Parathyroid adenoma (tissue), 2 donors: ENCODE results near the gene NHSL2.

Experiments
- H2AFZ ChIP-seq: fragments of 300-600 bp; sonication (generic); one replicate; pipeline ENCODE4 v1.7.0; 2017; ENCODE audit warnings: antibody characterized with exemption, mild to moderate bottlenecking
- H3K27ac ChIP-seq: fragments of 300-600 bp; sonication (generic); one replicate; pipeline ENCODE4 v1.7.0; 2017
- H3K27me3 ChIP-seq: fragments of 300-600 bp; sonication (generic); one replicate; pipeline ENCODE4 v1.7.0; 2017; ENCODE audit warnings: low read length; ENCODE audit not compliant: control insufficient read depth, insufficient read depth
- H3K36me3 ChIP-seq: fragments of 300-600 bp; sonication (generic); one replicate; pipeline ENCODE4 v1.7.0; 2017; ENCODE audit warnings: low read length; ENCODE audit not compliant: control insufficient read depth, insufficient read depth
- H3K4me1 ChIP-seq: fragments of 300-600 bp; sonication (generic); one replicate; pipeline ENCODE4 v1.7.0; 2017; ENCODE audit warnings: control low read depth
- H3K4me2 ChIP-seq: fragments of 300-600 bp; sonication (generic); one replicate; pipeline ENCODE4 v1.7.0; 2017; ENCODE audit warnings: low read length
- H3K4me3 ChIP-seq: fragments of 300-600 bp; sonication (generic); one replicate; pipeline ENCODE4 v1.7.0; 2017; ENCODE audit warnings: low read depth, low read length
- H3K79me2 ChIP-seq: fragments of 300-600 bp; sonication (generic); one replicate; pipeline ENCODE4 v1.7.0; 2017; ENCODE audit warnings: control low read depth
- H3K9ac ChIP-seq: fragments of 300-600 bp; sonication (generic); one replicate; pipeline ENCODE4 v1.7.0; 2017; ENCODE audit warnings: mild to moderate bottlenecking
- H3K9me3 ChIP-seq: fragments of 300-600 bp; sonication (generic); one replicate; pipeline ENCODE4 v1.7.0; 2017; ENCODE audit warnings: low read length; ENCODE audit not compliant: control insufficient read depth
- CTCF ChIP-seq: fragments of 300-600 bp; sonication (generic); IDR thresholded peaks from one replicate; pipeline ENCODE4 v1.7.0; 2017; ENCODE audit warnings: antibody characterized with exemption, mild to moderate bottlenecking
- donor health status: primary hyperparathyroidism.

NHSL2 gene

GRCh38 chrX:72062916-72063315 is 152.3 kb downstream of the NHSL2 start:
- Histone ChIP-seq H3K27ac (no peak overlapping the region), H3K79me2 (peaks cover 5% of the 10 kb centered on the region), H3K36me3 (no peaks in the 10 kb centered on the region), H3K4me1 (no peaks in the 10 kb centered on the region), H3K9me3 (no peaks in the 10 kb centered on the region), H3K4me3 (no peak overlapping the region), H3K4me2 (no peak overlapping the region), H3K9ac (no peak overlapping the region), H3K27me3 (no peaks in the 10 kb centered on the region), H2AFZ (no peak overlapping the region)
- no peak for TF ChIP-seq CTCF

- H3K9ac ChIP-seq: no peak overlapping the region
- H3K4me2 ChIP-seq: peak overlapping the region; percentile 68
- H3K4me1 ChIP-seq: peaks cover 3% of the 10 kb centered on the region
- no peak overlapping the region for H2AFZ ChIP-seq
- TF ChIP-seq CTCF: no peak
- H3K27ac ChIP-seq: peak overlapping the region; percentile 42
- H3K4me3 ChIP-seq: peak overlapping the region; percentile 31
- H3K9me3 ChIP-seq: no peaks in the 10 kb centered on the region
- no peaks in the 10 kb centered on the region for H3K27me3 ChIP-seq
- no peaks in the 10 kb centered on the region for H3K36me3 ChIP-seq
- H3K79me2 ChIP-seq: no peaks in the 10 kb centered on the region
Measured at GRCh38 chrX:72069350-72070160, 158.9 kb downstream of the NHSL2 start.

- H3K79me2 ChIP-seq: no peaks in the 10 kb centered on the region
- no peaks in the 10 kb centered on the region for H3K9me3 ChIP-seq
- no peak overlapping the region for H3K4me2 ChIP-seq
- H3K36me3 ChIP-seq: no peaks in the 10 kb centered on the region
- H3K27me3 ChIP-seq: no peaks in the 10 kb centered on the region
- no peak for TF ChIP-seq CTCF
- H3K4me3 ChIP-seq: no peak overlapping the region
- H3K27ac ChIP-seq: no peak overlapping the region
- no peak overlapping the region for H2AFZ ChIP-seq
- H3K9ac ChIP-seq: no peak overlapping the region
- H3K4me1 ChIP-seq: peaks cover 3% of the 10 kb centered on the region
Measured at GRCh38 chrX:72071213-72071612, 160.6 kb downstream of the NHSL2 start.

GRCh38 chrX:72073633-72074032 is 163.0 kb downstream of the NHSL2 start:
- H3K4me2 ChIP-seq: no peak overlapping the region
- no peaks in the 10 kb centered on the region for H3K9me3 ChIP-seq
- no peak overlapping the region for H2AFZ ChIP-seq
- H3K36me3 ChIP-seq: no peaks in the 10 kb centered on the region
- no peak overlapping the region for H3K4me3 ChIP-seq
- H3K27me3 ChIP-seq: no peaks in the 10 kb centered on the region
- no peak overlapping the region for H3K27ac ChIP-seq
- H3K79me2 ChIP-seq: no peaks in the 10 kb centered on the region
- peaks cover 3% of the 10 kb centered on the region for H3K4me1 ChIP-seq
- H3K9ac ChIP-seq: no peak overlapping the region
- no peak for TF ChIP-seq CTCF

GRCh38 chrX:72078411-72078810 is 167.8 kb downstream of the NHSL2 start:
- no peak overlapping the region for H2AFZ ChIP-seq
- no peaks in the 10 kb centered on the region for H3K79me2 ChIP-seq
- no peak overlapping the region for H3K4me2 ChIP-seq
- no peaks in the 10 kb centered on the region for H3K27me3 ChIP-seq
- no peak for TF ChIP-seq CTCF
- H3K9ac ChIP-seq: no peak overlapping the region
- H3K4me1 ChIP-seq: peaks cover 6% of the 10 kb centered on the region
- H3K27ac ChIP-seq: no peak overlapping the region
- no peaks in the 10 kb centered on the region for H3K9me3 ChIP-seq
- no peaks in the 10 kb centered on the region for H3K36me3 ChIP-seq
- no peak overlapping the region for H3K4me3 ChIP-seq
